HEK293 (cell line): ENCODE measurements around the gene MACF1.

Source experiments
- FEZF1 ChIP-seq: fragments of 450-650 bp; formaldehyde crosslinking; IDR thresholded peaks from 2 replicates; pipeline ENCODE4 v1.5.1; 2016; ENCODE audit warnings: missing biosample characterization, missing genetic modification characterization
- GFI1B ChIP-seq: fragments of 450-650 bp; formaldehyde crosslinking; IDR thresholded peaks from 2 replicates; pipeline ENCODE4 v1.5.1; 2016; ENCODE audit warnings: missing biosample characterization, missing genetic modification characterization
- HIC1 ChIP-seq: fragments of 450-650 bp; formaldehyde crosslinking; IDR thresholded peaks from 2 replicates; pipeline ENCODE4 v1.5.1; 2016; ENCODE audit warnings: missing biosample characterization, missing genetic modification characterization
- HOXC10 ChIP-seq: sonication (generic); formaldehyde crosslinking; IDR thresholded peaks from 2 replicates; pipeline ENCODE4 v1.8.1; 2023; ENCODE audit warnings: mild to moderate bottlenecking, missing genetic modification reagents
- KLF8 ChIP-seq: fragments of 450-650 bp; formaldehyde crosslinking; IDR thresholded peaks from 2 replicates; pipeline ENCODE4 v1.5.1; 2016; ENCODE audit warnings: missing biosample characterization, missing genetic modification characterization
- MYNN ChIP-seq: fragments of 450-650 bp; formaldehyde crosslinking; IDR thresholded peaks from 2 replicates; pipeline ENCODE4 v1.5.1; 2016; ENCODE audit warnings: missing biosample characterization, missing genetic modification characterization, borderline replicate concordance
- OSR2 ChIP-seq: fragments of 450-650 bp; formaldehyde crosslinking; IDR thresholded peaks from 2 replicates; pipeline ENCODE4 v1.5.1; 2016; ENCODE audit warnings: missing biosample characterization, missing genetic modification characterization
- SP3 ChIP-seq: fragments of 450-650 bp; formaldehyde crosslinking; IDR thresholded peaks from 2 replicates; pipeline ENCODE4 v1.5.1; 2016; ENCODE audit warnings: missing biosample characterization, missing genetic modification characterization
- TRIM28 ChIP-seq: IDR thresholded peaks from 2 replicates; pipeline ENCODE4 v1.6.1; 2011; ENCODE audit warnings: low read length, control low read depth, borderline replicate concordance
- YY2 ChIP-seq: fragments of 450-650 bp; formaldehyde crosslinking; IDR thresholded peaks from 2 replicates; pipeline ENCODE4 v1.5.1; 2016; ENCODE audit warnings: missing biosample characterization, missing genetic modification characterization
- ZNF112 ChIP-seq: fragments of 450-650 bp; formaldehyde crosslinking; IDR thresholded peaks from 2 replicates; pipeline ENCODE4 v1.5.0; 2017; ENCODE audit warnings: missing biosample characterization, missing genetic modification characterization
- ZNF146 ChIP-seq: fragments of 450-650 bp; formaldehyde crosslinking; IDR thresholded peaks from 2 replicates; pipeline ENCODE4 v1.5.1; 2016; ENCODE audit warnings: missing biosample characterization, missing genetic modification characterization
- ZNF175 ChIP-seq: fragments of 450-650 bp; formaldehyde crosslinking; IDR thresholded peaks from 2 replicates; pipeline ENCODE4 v1.5.1; 2016; ENCODE audit warnings: missing biosample characterization, missing genetic modification characterization
- ZNF341 ChIP-seq: fragments of 450-650 bp; formaldehyde crosslinking; IDR thresholded peaks from 2 replicates; pipeline ENCODE4; 2016; ENCODE audit warnings: low read depth, missing biosample characterization, missing genetic modification characterization
- ZNF354C ChIP-seq: fragments of 450-650 bp; formaldehyde crosslinking; IDR thresholded peaks from 2 replicates; pipeline ENCODE4 v1.5.1; 2016; ENCODE audit warnings: missing biosample characterization, missing genetic modification characterization, low read depth, borderline replicate concordance
- ZNF366 ChIP-seq: fragments of 450-650 bp; formaldehyde crosslinking; conservative IDR thresholded peaks from 2 replicates; pipeline ENCODE4 v1.5.1; 2016; ENCODE audit warnings: missing biosample characterization, missing genetic modification characterization
- ZNF394 ChIP-seq: fragments of 450-650 bp; formaldehyde crosslinking; IDR thresholded peaks from 2 replicates; pipeline ENCODE4 v1.5.1; 2016; ENCODE audit warnings: missing biosample characterization, missing genetic modification characterization, mild to moderate bottlenecking, moderate library complexity, borderline replicate concordance
- ZNF48 ChIP-seq: fragments of 450-650 bp; formaldehyde crosslinking; IDR thresholded peaks from 2 replicates; pipeline ENCODE4 v1.5.1; 2016; ENCODE audit warnings: missing biosample characterization, missing genetic modification characterization
- ZNF521 ChIP-seq: fragments of 450-650 bp; formaldehyde crosslinking; IDR thresholded peaks from 2 replicates; pipeline ENCODE4 v1.5.1; 2017; ENCODE audit warnings: missing biosample characterization, mild to moderate bottlenecking, missing genetic modification characterization
- ZNF621 ChIP-seq: fragments of 450-650 bp; formaldehyde crosslinking; IDR thresholded peaks from 2 replicates; pipeline ENCODE4 v1.5.1; 2017; ENCODE audit warnings: missing biosample characterization, missing genetic modification characterization
- ZNF664 ChIP-seq: fragments of 450-650 bp; formaldehyde crosslinking; IDR thresholded peaks from 2 replicates; pipeline ENCODE4 v1.5.1; 2016; ENCODE audit warnings: missing biosample characterization, missing genetic modification characterization
- ZNF830 ChIP-seq: fragments of 450-650 bp; IDR thresholded peaks from 2 replicates; pipeline ENCODE4 v1.5.0; 2018; ENCODE audit warnings: missing biosample characterization, missing genetic modification characterization, low read depth, mild to moderate bottlenecking, moderate library complexity
- TF ChIP-seq, protein P1 (sequence below): fragments of 450-650 bp; formaldehyde crosslinking; IDR thresholded peaks from 2 replicates; pipeline ENCODE4 v1.5.1; 2016; ENCODE audit warnings: missing biosample characterization, missing genetic modification characterization
- TF ChIP-seq, protein P2 (sequence below): fragments of 450-650 bp; formaldehyde crosslinking; IDR thresholded peaks from 2 replicates; pipeline ENCODE4 v1.5.1; 2016; ENCODE audit warnings: missing biosample characterization, missing genetic modification characterization

The MACF1 gene

GRCh38 chr1:39272027-39272797 is 67.7 kb downstream of the MACF1 start (continued):
- TF ChIP-seq, protein P1, sequence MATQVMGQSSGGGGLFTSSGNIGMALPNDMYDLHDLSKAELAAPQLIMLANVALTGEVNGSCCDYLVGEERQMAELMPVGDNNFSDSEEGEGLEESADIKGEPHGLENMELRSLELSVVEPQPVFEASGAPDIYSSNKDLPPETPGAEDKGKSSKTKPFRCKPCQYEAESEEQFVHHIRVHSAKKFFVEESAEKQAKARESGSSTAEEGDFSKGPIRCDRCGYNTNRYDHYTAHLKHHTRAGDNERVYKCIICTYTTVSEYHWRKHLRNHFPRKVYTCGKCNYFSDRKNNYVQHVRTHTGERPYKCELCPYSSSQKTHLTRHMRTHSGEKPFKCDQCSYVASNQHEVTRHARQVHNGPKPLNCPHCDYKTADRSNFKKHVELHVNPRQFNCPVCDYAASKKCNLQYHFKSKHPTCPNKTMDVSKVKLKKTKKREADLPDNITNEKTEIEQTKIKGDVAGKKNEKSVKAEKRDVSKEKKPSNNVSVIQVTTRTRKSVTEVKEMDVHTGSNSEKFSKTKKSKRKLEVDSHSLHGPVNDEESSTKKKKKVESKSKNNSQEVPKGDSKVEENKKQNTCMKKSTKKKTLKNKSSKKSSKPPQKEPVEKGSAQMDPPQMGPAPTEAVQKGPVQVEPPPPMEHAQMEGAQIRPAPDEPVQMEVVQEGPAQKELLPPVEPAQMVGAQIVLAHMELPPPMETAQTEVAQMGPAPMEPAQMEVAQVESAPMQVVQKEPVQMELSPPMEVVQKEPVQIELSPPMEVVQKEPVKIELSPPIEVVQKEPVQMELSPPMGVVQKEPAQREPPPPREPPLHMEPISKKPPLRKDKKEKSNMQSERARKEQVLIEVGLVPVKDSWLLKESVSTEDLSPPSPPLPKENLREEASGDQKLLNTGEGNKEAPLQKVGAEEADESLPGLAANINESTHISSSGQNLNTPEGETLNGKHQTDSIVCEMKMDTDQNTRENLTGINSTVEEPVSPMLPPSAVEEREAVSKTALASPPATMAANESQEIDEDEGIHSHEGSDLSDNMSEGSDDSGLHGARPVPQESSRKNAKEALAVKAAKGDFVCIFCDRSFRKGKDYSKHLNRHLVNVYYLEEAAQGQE (tag by site-specific recombination), result no peak
- TF ChIP-seq, protein P2, sequence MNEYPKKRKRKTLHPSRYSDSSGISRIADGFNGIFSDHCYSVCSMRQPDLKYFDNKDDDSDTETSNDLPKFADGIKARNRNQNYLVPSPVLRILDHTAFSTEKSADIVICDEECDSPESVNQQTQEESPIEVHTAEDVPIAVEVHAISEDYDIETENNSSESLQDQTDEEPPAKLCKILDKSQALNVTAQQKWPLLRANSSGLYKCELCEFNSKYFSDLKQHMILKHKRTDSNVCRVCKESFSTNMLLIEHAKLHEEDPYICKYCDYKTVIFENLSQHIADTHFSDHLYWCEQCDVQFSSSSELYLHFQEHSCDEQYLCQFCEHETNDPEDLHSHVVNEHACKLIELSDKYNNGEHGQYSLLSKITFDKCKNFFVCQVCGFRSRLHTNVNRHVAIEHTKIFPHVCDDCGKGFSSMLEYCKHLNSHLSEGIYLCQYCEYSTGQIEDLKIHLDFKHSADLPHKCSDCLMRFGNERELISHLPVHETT, result no peak
- TF ChIP-seq ZNF621 (tag by site-specific recombination) (no peak), MYNN (tag by site-specific recombination) (no peak), YY2 (tag by site-specific recombination) (no peak), ZNF354C (tag by site-specific recombination) (no peak), SP3 (tag by site-specific recombination) (no peak), ZNF830 (no peak), ZNF112 (tag by site-specific recombination) (no peak), ZNF48 (tag by site-specific recombination) (no peak), ZNF521 (tag by site-specific recombination) (no peak), TRIM28 (peak; percentile 58; the same call in 1 of the 2 replicates), ZNF366 (0 out of 2 replicates have a peak, but pooled peaks have one; percentile 12), HIC1 (no peak), HOXC10 (CRISPR knock-in tag) (no peak), KLF8 (tag by site-specific recombination) (no peak), ZNF146 (tag by site-specific recombination) (no peak), ZNF664 (tag by site-specific recombination) (no peak), ZNF341 (tag by site-specific recombination) (0 out of 2 replicates have a peak, but pooled peaks have one; percentile 23), ZNF394 (peak; percentile 84), GFI1B (no peak), ZNF175 (tag by site-specific recombination) (no peak), OSR2 (peak; percentile 65; the same call in 1 of the 2 replicates), FEZF1 (peak; percentile 61)
